HG02885 (cell line): ENCODE results near the gene AGER.

Experiments
- ATAC-seq: cut with Tn5 transposase; IDR thresholded peaks from one replicate; pipeline ENCODE4 v1.9.1; 2021; ENCODE audit warnings: mild to moderate bottlenecking; ENCODE audit not compliant: unreplicated experiment, poor library complexity

Gene AGER

DNA sequence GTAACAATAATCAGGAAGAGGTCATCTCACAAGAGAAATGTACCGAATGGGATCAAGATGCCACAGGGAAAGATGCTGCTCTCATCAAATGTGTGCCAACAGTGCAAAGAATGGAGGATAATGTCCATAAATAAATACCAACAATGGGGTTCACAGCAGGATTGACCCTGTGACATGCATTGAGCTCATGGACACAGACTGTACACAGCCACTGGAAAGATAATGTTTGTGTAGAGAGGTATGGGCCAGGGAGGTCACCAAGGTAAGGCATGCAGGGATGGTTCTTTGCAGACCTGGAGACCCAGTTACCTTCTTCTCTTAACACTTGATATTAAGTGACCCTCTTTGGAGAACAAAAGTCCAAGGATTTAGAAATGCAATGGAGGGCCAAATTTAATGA, 9.6 kb downstream of the AGER start:
- no peak for ATAC-seq

- no peak for ATAC-seq
Observed at GRCh38 chr6:32173051-32173727, 10.9 kb downstream of the AGER start.

DNA sequence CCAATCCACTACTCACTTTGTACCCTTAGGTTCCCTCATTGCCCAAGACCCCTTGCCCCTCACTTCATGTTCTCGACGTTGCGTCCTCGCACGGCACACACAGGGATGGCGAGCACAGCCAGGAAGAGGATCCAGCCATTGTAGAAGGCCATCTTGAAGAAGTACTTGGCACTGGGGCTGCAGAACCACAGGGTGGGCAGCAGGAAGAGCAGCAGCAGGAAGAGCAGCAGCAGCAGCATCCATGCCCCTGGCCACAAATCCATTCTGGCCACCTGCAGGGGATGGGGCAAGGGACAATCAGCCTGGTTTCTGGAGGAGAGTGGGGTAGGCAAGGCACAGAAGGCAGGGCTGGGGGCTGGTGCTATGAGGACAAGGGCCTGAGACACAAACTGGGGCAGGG, 12.8 kb downstream of the AGER start:
- no peak for ATAC-seq

GRCh38 chr6:32170294-32170693, 13.8 kb downstream of the AGER start:
- no peak for ATAC-seq

GRCh38 chr6:32168807-32169591, 15.1 kb downstream of the AGER start:
- ATAC-seq = no peak

DNA sequence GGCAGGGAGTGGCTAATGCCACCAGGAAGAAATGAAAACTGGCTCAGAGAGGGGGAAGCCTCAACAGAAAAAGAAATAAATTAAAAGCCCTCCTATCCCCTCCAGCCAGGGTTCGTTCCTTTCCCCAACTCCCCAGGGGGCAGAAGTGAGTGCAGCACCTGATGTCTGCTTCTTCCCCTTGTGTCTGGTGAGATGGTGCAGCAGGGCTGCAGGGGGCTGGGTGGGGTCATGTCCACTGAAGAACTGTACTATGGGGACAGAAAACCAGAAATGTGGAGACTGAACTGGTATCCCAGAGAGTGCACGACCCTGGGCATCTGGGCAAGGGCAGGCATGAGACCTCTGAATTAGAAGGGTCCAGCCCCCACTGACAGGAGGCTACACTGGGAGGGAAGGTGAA, 15.7 kb downstream of the AGER start:
- no peak for ATAC-seq

- ATAC-seq = no peak
Observed at GRCh38 chr6:32167761-32168262, 16.2 kb downstream of the AGER start.

- no peak for ATAC-seq
Observed at GRCh38 chr6:32167154-32167760, 16.8 kb downstream of the AGER start.

DNA sequence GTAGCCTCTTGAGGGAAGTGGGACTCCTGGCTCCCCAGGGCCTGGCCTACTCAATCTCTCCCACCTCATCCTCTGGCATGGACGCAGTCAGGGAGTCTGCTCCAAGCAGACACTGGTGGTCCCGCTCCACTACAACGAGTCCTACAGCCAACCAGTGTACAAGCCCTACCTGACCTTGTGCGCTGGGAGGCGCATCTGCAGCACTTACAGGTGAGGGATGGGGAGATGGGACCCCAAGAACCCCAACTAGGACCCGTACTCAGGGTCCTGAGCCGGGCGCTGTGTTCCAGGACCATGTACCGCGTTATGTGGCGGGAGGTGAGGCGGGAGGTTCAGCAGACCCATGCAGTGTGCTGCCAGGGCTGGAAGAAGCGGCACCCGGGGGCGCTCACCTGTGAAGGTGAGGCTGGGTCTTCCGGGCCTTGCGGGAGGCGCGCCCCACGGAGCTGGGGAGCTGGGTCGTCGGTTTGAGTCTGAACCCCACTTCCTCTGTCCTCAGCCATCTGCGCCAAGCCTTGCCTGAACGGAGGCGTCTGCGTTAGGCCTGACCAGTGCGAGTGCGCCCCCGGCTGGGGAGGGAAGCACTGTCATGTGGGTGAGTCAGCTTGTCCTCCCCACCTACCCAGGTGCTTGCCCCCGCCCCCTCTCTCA, 17.5 kb downstream of the AGER start:
- no peak for ATAC-seq

DNA sequence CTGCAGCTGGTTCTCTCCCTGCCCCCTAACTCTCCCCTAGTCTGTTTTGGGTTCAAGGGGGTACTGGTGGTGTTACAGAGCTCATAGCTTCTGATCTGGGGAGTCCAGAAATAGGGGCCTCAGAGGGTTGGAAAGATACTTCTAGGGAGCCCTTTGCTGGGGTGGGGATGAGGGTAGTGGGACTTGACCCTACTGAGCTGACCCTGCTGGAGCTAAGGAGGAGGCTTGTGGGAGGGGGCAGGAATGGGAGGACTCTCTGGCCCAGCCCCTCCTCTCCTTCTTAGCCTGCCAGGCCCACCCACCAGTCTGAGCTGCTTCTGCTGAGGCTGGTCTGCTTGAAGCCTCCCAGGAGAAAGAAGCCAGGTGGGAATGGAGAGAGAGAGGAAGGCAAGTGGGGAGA, 19.8 kb downstream of the AGER start, which contains the start of gene EGFL8:
EGFL8 (plus strand) TSS at position 301 of the 400 bp plus-strand sequence. CDS start 1,571 bp downstream, outside the sequence.
- ATAC-seq = no peak

DNA sequence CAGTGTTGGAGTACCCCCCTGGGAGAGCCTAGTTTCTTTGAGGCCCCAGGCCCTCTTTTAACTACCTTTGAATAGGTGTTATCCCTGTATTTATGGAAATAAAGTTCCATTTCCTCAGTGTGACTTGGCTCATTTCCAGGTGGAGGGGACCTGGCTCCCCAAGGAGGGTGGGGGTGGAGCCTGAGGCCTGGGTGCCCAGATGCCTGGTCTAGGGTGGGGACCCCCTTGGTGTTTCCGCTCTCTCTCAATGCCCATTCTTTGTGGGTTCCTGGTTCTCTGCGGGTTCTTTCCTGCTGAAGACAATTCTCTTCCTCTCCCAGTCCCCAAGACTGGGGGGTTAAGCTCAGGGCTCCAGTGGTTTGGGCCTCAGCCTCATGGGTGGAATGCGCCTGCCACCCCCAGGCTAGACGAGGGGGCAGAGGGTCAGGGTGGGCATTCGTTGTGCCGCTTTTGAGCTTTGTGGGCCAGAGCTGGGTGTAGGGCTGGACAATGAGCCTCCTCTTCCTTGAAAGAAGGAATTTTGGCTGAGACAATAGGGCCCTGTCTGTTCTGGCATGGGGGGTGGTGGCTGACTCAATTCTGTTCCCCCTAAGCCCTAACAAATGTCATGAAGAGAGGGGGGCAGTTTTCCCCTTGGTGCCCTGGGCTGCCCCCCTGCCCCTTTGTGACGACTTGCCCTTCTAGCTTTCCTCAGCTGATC, 20.3 kb downstream of the AGER start:
- ATAC-seq = no peak

GRCh38 chr6:32158052-32158451, 26.0 kb downstream of the AGER start:
- no peak for ATAC-seq

- no peak for ATAC-seq
Observed at GRCh38 chr6:32156891-32157290, 27.2 kb downstream of the AGER start.

- peak; percentile 56 for ATAC-seq
Observed at GRCh38 chr6:32154514-32155161, 29.4 kb downstream of the AGER start.

DNA sequence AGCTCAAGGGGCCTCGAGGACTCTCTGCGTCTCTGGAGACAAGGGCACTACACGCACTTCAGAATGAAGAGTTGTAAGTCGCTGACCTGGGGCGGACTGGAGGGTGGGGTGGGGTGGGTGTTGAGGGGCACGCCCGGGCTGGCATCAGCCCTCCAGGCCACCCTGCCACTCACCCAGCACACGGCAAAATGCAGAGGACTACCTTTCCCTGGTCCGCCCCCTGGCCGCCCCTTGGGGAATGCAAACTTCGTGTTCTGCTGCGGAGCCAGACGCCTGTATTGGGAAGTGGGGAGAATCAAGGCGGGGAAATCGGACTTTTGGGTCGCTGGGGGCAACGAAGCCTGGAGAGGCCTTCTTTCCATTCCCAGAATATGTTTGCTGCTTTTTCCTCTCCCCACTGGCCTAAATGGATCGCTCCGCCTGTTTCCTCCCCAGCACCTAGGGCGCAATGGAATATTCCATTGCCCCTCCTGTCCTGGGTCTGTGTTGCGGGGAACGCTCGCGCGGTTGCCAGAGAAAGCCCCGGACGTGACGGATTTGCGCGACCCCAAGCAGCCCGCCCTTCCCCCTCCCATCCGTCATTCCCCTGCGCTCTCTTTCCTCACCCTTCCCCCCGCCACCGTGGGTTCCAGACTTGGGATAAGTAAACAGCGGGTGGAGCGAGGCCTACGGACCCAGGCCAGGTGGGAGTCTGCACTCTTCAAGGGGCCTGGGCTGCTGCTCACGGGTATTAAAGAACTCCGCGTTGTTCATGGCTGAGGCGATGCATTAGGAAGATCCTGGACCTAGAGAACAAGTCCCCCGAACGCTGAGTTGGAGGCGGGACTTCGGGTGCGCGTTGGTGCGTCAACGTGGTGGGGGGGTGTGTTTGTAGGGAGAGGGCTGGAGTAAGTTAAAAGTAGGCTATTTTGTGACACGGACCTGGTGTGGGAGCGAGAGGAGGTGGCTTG, 30.2 kb downstream of the AGER start, which contains the start of gene PPT2:
PPT2 (plus strand) TSS at position 578 of the 950 bp plus-strand sequence. CDS start 454 bp downstream, outside the sequence.
- peak; percentile 26 for ATAC-seq

GRCh38 chr6:32152769-32153563, 31.1 kb downstream of the AGER start:
- ATAC-seq = no peak
